Measurements from ENCODE around the gene KMT2D. TPM values are rescaled to one million over a fixed set of nuclear protein-coding genes. Genes with fewer than 3 reads are reported as not detected.

Gene KMT2D
- total and polyA plus RNA-seq, 7 experiments from 2014 or later, result 6.6 to 167 (median 142) TPM

GRCh38 chr12:49031573-49032161, 28.9 kb downstream of the KMT2D start:
- POLR2A ChIA-PET, result interaction anchor here (0.6 to 0.9 kb wide), 2 partner anchors 11 to 179 kb away, joined by 3 to 5 read pairs; partner anchors contain the start of gene DDX23
- H3K4me3 Mint-ChIP-seq, result no peak overlapping the region
- intact Hi-C loops (cut with micrococcal nuclease), result no loop called here
- H3K36me3 Mint-ChIP-seq, result peaks cover 0 to 16% (median 6%) of the 10 kb centered on the region in 5 donors
- Histone ChIP-seq H3K36me3 (ENCODE audit: control insufficient read depth in 2 of 3, insufficient read depth in 3 of 3, low read length in 3 of 3) (peaks cover 8 to 78% (median 10%) of the 10 kb centered on the region in 3 experiments), H3K27me3 (ENCODE audit: control insufficient read depth in 2 of 2, insufficient read depth in 2 of 2, low read length in 2 of 2) (no peaks in the 10 kb centered on the region), H3K4me1 (ENCODE audit: control insufficient read depth in 2 of 2, insufficient read depth in 2 of 2, low read length in 2 of 2) (no peaks in the 10 kb centered on the region), H3K9me3 (ENCODE audit: control insufficient read depth in 2 of 3, low read length in 3 of 3) (no peaks in the 10 kb centered on the region), H3K4me3 (ENCODE audit: low read length) (no peak overlapping the region), H3K27ac (ENCODE audit: low read depth, low read length) (no peak overlapping the region)
- peaks cover 0 to 10% (median 0%) of the 10 kb centered on the region in 7 donors for H3K4me1 Mint-ChIP-seq
- no peaks in the 10 kb centered on the region for H3K27me3 Mint-ChIP-seq
- ATAC-seq, result no peak
- no peaks in the 10 kb centered on the region for H3K9me3 Mint-ChIP-seq
- no peak overlapping the region for H3K27ac Mint-ChIP-seq
- DNase-seq, result no peak
- CTCF ChIA-PET, result interaction anchor here (0.6 kb wide), 1 partner anchor 54 kb away, joined by 3 read pairs; no protein-coding TSS in a partner anchor

GRCh38 chr12:49030714-49031572, 29.7 kb downstream of the KMT2D start:
- peaks cover 0 to 23% (median 6%) of the 10 kb centered on the region in 5 donors for H3K36me3 Mint-ChIP-seq
- POLR2A ChIA-PET, result interaction anchor here (0.6 to 0.9 kb wide), 3 partner anchors 10 to 179 kb away, joined by 3 to 5 read pairs (median 3); partner anchors contain the start of gene DDX23

GRCh38 chr12:49030119-49030518, 30.5 kb downstream of the KMT2D start:
- Mint-ChIP-seq H3K9me3 (no peaks in the 10 kb centered on the region), H3K36me3 (peaks cover under 1 to 28% (median 11%) of the 10 kb centered on the region in 5 donors), H3K27me3 (no peaks in the 10 kb centered on the region), H3K4me3 (no peak overlapping the region), H3K27ac (peak overlapping the region in 2 of 9 donors; percentile 71 to 84), H3K4me1 (peaks cover 0 to 10% (median 0%) of the 10 kb centered on the region in 7 donors)
- ATAC-seq (no peak), DNase-seq (no peak)
- Histone ChIP-seq H3K4me3 (ENCODE audit: low read length) (no peak overlapping the region), H3K27ac (ENCODE audit: low read depth, low read length) (no peak overlapping the region), H3K36me3 (ENCODE audit: control insufficient read depth in 2 of 3, insufficient read depth in 3 of 3, low read length in 3 of 3) (peaks cover 16 to 84% (median 19%) of the 10 kb centered on the region in 3 experiments), H3K4me1 (ENCODE audit: control insufficient read depth in 2 of 2, insufficient read depth in 2 of 2, low read length in 2 of 2) (no peaks in the 10 kb centered on the region), H3K27me3 (ENCODE audit: control insufficient read depth in 2 of 2, insufficient read depth in 2 of 2, low read length in 2 of 2) (no peaks in the 10 kb centered on the region), H3K9me3 (ENCODE audit: control insufficient read depth in 2 of 3, low read length in 3 of 3) (no peaks in the 10 kb centered on the region)
- ChIA-PET CTCF (interaction anchor here (0.6 kb wide), 1 partner anchor 17 kb away, joined by 3 read pairs; no protein-coding TSS in a partner anchor), POLR2A (no interaction called here)
- intact Hi-C loops (cut with micrococcal nuclease), result no loop called here

More at GRCh38 chr12:49030714-49031572, 29.7 kb downstream of the KMT2D start:
- H3K4me1 Mint-ChIP-seq, result peaks cover 0 to 10% (median 0%) of the 10 kb centered on the region in 7 donors
- Histone ChIP-seq H3K4me1 (ENCODE audit: control insufficient read depth in 2 of 2, insufficient read depth in 2 of 2, low read length in 2 of 2) (no peaks in the 10 kb centered on the region), H3K9me3 (ENCODE audit: control insufficient read depth in 2 of 3, low read length in 3 of 3) (no peaks in the 10 kb centered on the region), H3K36me3 (ENCODE audit: control insufficient read depth in 2 of 3, insufficient read depth in 3 of 3, low read length in 3 of 3) (peaks cover 10 to 82% (median 11%) of the 10 kb centered on the region in 3 experiments), H3K4me3 (ENCODE audit: low read length) (no peak overlapping the region), H3K27me3 (ENCODE audit: control insufficient read depth in 2 of 2, insufficient read depth in 2 of 2, low read length in 2 of 2) (no peaks in the 10 kb centered on the region), H3K27ac (ENCODE audit: low read depth, low read length) (no peak overlapping the region)
- intact Hi-C loops (cut with micrococcal nuclease), result no loop called here
- no peak for DNase-seq
- CTCF ChIA-PET, result interaction anchor here (0.6 kb wide), 1 partner anchor 16 kb away, joined by 3 read pairs; no protein-coding TSS in a partner anchor
- ATAC-seq, result no peak
- no peaks in the 10 kb centered on the region for H3K9me3 Mint-ChIP-seq
- no peak overlapping the region for H3K4me3 Mint-ChIP-seq
- H3K27ac Mint-ChIP-seq, result peak overlapping the region in 4 of 9 donors; percentile 23 to 58 (median 36)
- no peaks in the 10 kb centered on the region for H3K27me3 Mint-ChIP-seq

- Histone ChIP-seq H3K9me3 (ENCODE audit: control insufficient read depth in 2 of 3, low read length in 3 of 3) (no peaks in the 10 kb centered on the region), H3K36me3 (ENCODE audit: control insufficient read depth in 2 of 3, insufficient read depth in 3 of 3, low read length in 3 of 3) (peaks cover 16 to 83% (median 20%) of the 10 kb centered on the region in 3 experiments), H3K4me3 (ENCODE audit: low read length) (no peak overlapping the region), H3K27ac (ENCODE audit: low read depth, low read length) (no peak overlapping the region), H3K27me3 (ENCODE audit: control insufficient read depth in 2 of 2, insufficient read depth in 2 of 2, low read length in 2 of 2) (no peaks in the 10 kb centered on the region), H3K4me1 (ENCODE audit: control insufficient read depth in 2 of 2, insufficient read depth in 2 of 2, low read length in 2 of 2) (no peaks in the 10 kb centered on the region)
- no peaks in the 10 kb centered on the region for H3K27me3 Mint-ChIP-seq
- intact Hi-C loops (cut with micrococcal nuclease), result no loop called here
- H3K27ac Mint-ChIP-seq, result no peak overlapping the region
- ATAC-seq (no peak), DNase-seq (no peak)
- H3K36me3 Mint-ChIP-seq, result peaks cover 3 to 31% (median 11%) of the 10 kb centered on the region in 5 donors
- no peaks in the 10 kb centered on the region for H3K9me3 Mint-ChIP-seq
- peaks cover 0 to 8% (median 0%) of the 10 kb centered on the region in 7 donors for H3K4me1 Mint-ChIP-seq
- ChIA-PET CTCF (interaction anchor here (0.6 to 1.0 kb wide), 2 partner anchors 9 to 37 kb away, joined by 3 read pairs; no protein-coding TSS in a partner anchor), POLR2A (interaction anchor here (0.8 to 0.9 kb wide), 2 partner anchors 8 to 80 kb away, joined by 3 to 4 read pairs; no protein-coding TSS in a partner anchor)
- no peak overlapping the region for H3K4me3 Mint-ChIP-seq
Measured at GRCh38 chr12:49028666-49029275, 31.8 kb downstream of the KMT2D start.

- Histone ChIP-seq H3K27ac (ENCODE audit: low read depth, low read length) (no peak overlapping the region), H3K9me3 (ENCODE audit: control insufficient read depth in 2 of 3, low read length in 3 of 3) (no peaks in the 10 kb centered on the region), H3K36me3 (ENCODE audit: control insufficient read depth in 2 of 3, insufficient read depth in 3 of 3, low read length in 3 of 3) (peaks cover 16 to 82% (median 20%) of the 10 kb centered on the region in 3 experiments), H3K4me3 (ENCODE audit: low read length) (no peak overlapping the region), H3K27me3 (ENCODE audit: control insufficient read depth in 2 of 2, insufficient read depth in 2 of 2, low read length in 2 of 2) (no peaks in the 10 kb centered on the region), H3K4me1 (ENCODE audit: control insufficient read depth in 2 of 2, insufficient read depth in 2 of 2, low read length in 2 of 2) (no peaks in the 10 kb centered on the region)
- ATAC-seq (peak; percentile 37), DNase-seq (no peak)
- Mint-ChIP-seq H3K9me3 (no peaks in the 10 kb centered on the region), H3K27me3 (no peaks in the 10 kb centered on the region), H3K4me3 (no peak overlapping the region), H3K36me3 (peaks cover 6 to 36% (median 11%) of the 10 kb centered on the region in 5 donors), H3K4me1 (peaks cover 0 to 7% (median 0%) of the 10 kb centered on the region in 7 donors), H3K27ac (peak overlapping the region in 3 of 9 donors; percentile 14 to 46 (median 43))
- ChIA-PET POLR2A (interaction anchor here (0.6 to 0.8 kb wide), 2 partner anchors 9 to 213 kb away, joined by 3 to 4 read pairs; no protein-coding TSS in a partner anchor), CTCF (interaction anchor here (1.0 kb wide), 2 partner anchors 9 to 16 kb away, joined by 3 read pairs; no protein-coding TSS in a partner anchor)
- intact Hi-C loops (cut with micrococcal nuclease), result no loop called here
Measured at GRCh38 chr12:49027846-49028555, 32.6 kb downstream of the KMT2D start.

Data from naive thymus-derived CD4-positive, alpha-beta T cell (primary cell).